Small intestine (tissue), 7 donors: ENCODE results near the gene MOAP1. TPM values are rescaled to one million over a fixed set of nuclear protein-coding genes. Genes with fewer than 3 reads are reported as not detected.

Experiments used
- DNase-seq, 2 donors: peaks; one replicate each; pipeline versions ENCODE4 v3.0.0 to v3.0.0-alpha.2; 2013
- FAIRE-seq: peaks from 2 replicates; lab custom pipeline; 2012; peaks lifted over from hg19 to GRCh38; lab: Jason Lieb, UNC
- H3K27ac ChIP-seq, 3 donors: one replicate each; pipeline ENCODE4 v1.5.1; 2013; ENCODE audit warnings: low read length in 2 of 3, mild to moderate bottlenecking in 2 of 3, control low read depth in 1 of 3, inconsistent platforms in 1 of 3, low read depth in 1 of 3, moderate library complexity in 1 of 3
- H3K27me3 ChIP-seq, 3 donors: one replicate each; pipeline ENCODE4 v1.6.1; 2013; ENCODE audit warnings: low read length in 3 of 3, inconsistent platforms in 1 of 3; ENCODE audit not compliant: control insufficient read depth in 3 of 3, insufficient read depth in 3 of 3
- H3K36me3 ChIP-seq, 3 donors: one replicate each; pipeline ENCODE4 v1.6.1; 2013; ENCODE audit warnings: low read length in 3 of 3, inconsistent platforms in 1 of 3, low read depth in 1 of 3, mild to moderate bottlenecking in 1 of 3, moderate library complexity in 1 of 3; ENCODE audit not compliant: control insufficient read depth in 3 of 3, insufficient read depth in 2 of 3
- H3K4me1 ChIP-seq, 3 donors: one replicate each; pipeline ENCODE4 v1.6.1; 2013; ENCODE audit warnings: low read length in 2 of 3, inconsistent platforms in 1 of 3, low read depth in 1 of 3, mild to moderate bottlenecking in 1 of 3, moderate library complexity in 1 of 3; ENCODE audit not compliant: control insufficient read depth in 3 of 3, insufficient read depth in 2 of 3
- H3K4me3 ChIP-seq, 3 donors: one replicate each; pipeline ENCODE4 v1.5.1; 2013; ENCODE audit warnings: low read length in 3 of 3, control low read depth in 1 of 3, inconsistent platforms in 1 of 3, low read depth in 1 of 3, mild to moderate bottlenecking in 1 of 3, moderate library complexity in 1 of 3
- H3K9me3 ChIP-seq, 2 donors: one replicate each; pipeline ENCODE4 v1.6.1; 2013; ENCODE audit warnings: low read depth in 1 of 2, low read length in 1 of 2; ENCODE audit not compliant: control insufficient read depth in 2 of 2, insufficient read depth in 1 of 2
- WGBS, 3 donors: extraction: QIAGEN DNeasy Blood & Tissue Kit; methylation state at CpG; one replicate each; pipeline ENCODE4 v1.1.7; 2013; 5-methylcytosine and 5-hydroxymethylcytosine counted together
- polyA plus RNA-seq, 4 donors: library from polyadenylated mRNA; stranded (reverse) in 3 of 4; unstranded in 1 of 4; fragments of 200-250 nt in 3 of 4; fragments of 120-200 nt in 1 of 4; gene quantifications; one replicate each; pipeline versions ENCODE4 v1.2.1 to v1.2.3, GENCODE V29; 2013
- donor health status: healthy with polysubstance abuse.
- donor health status: control.
- donor health status: control.
- donor health status: Bipolar disorder and iron deficiency.
- donor health status: healthy.

The MOAP1 gene
- polyA plus RNA-seq, 4 donors: 14.5 to 31.2 (median 23.7) TPM

- DNase-seq (no peak), FAIRE-seq (no peak)
- Histone ChIP-seq H3K27ac (no peak overlapping the region), H3K36me3 (peaks cover 8 to 47% (median 14%) of the 10 kb centered on the region in 3 donors), H3K4me1 (no peaks in the 10 kb centered on the region), H3K27me3 (no peaks in the 10 kb centered on the region), H3K9me3 (no peaks in the 10 kb centered on the region), H3K4me3 (no peak overlapping the region)
These were observed 35.8 kb upstream of the MOAP1 start for GRCh38 chr14:93220509-93220908.

- FAIRE-seq (no peak), DNase-seq (peak; percentile 66 to 71)
These were observed 34.5 kb upstream of the MOAP1 start for GRCh38 chr14:93219103-93219726.

DNA sequence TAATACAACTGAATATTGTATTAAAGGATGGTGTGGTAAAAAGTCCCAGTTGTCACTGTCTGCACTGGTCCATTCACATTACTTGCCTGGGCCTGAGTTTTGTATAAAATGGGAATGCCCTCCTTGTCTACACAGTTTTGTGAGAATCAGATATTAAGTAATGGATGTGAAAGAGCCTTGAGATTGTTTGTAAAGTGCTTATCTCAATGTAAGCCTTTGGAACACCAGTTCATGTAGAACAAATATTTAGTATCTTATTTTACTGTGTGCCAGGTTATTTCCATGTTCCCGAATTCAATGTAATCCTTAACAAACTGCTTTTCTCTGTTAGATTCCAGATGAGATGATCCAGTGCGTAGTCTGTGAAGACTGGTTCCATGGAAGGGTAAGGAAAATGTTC is 29.9 kb upstream of the MOAP1 start:
- DNase-seq (no peak), FAIRE-seq (no peak)
- Histone ChIP-seq H3K4me1 (no peaks in the 10 kb centered on the region), H3K27ac (no peak overlapping the region), H3K4me3 (no peak overlapping the region), H3K36me3 (peaks cover 10 to 27% (median 15%) of the 10 kb centered on the region in 3 donors), H3K27me3 (no peaks in the 10 kb centered on the region), H3K9me3 (no peaks in the 10 kb centered on the region)
- WGBS, 3 donors: 89 to 96% (median 89%) methylated on average over 2 of the region's 2 CpGs

More at GRCh38 chr14:93219103-93219726, 34.5 kb upstream of the MOAP1 start:
- Histone ChIP-seq H3K27ac (no peak overlapping the region), H3K36me3 (peaks cover 6 to 49% (median 14%) of the 10 kb centered on the region in 3 donors), H3K9me3 (no peaks in the 10 kb centered on the region), H3K4me1 (no peaks in the 10 kb centered on the region), H3K4me3 (no peak overlapping the region), H3K27me3 (no peaks in the 10 kb centered on the region)
- WGBS, 3 donors: 42 to 58% (median 53%) methylated on average over 3 of the region's 3 CpGs

DNA sequence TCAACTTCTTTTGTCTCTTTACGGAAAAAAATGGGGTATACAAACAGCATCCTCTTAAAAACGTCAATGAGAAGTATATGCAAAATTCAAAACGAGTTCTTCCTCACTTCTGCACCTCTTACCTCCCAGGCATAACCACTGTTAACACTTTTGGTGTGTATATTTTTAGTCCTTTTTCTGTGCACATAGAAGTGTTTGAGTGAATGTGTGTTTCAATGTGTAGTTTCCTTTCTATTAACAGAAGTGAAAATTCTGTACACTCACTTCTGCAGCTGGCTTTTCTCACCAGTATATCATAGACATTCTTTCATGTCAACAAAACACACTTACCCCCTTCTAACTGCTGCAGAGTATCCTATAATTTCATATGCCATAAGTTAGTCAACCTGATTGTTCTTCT is 27.7 kb upstream of the MOAP1 start:
- WGBS, 3 donors: 74 to 78% (median 77%) methylated on average over 3 of the region's 3 CpGs
- Histone ChIP-seq H3K4me3 (no peak overlapping the region), H3K4me1 (no peaks in the 10 kb centered on the region), H3K9me3 (no peaks in the 10 kb centered on the region), H3K27ac (no peak overlapping the region), H3K27me3 (no peaks in the 10 kb centered on the region), H3K36me3 (peaks cover 10 to 23% (median 13%) of the 10 kb centered on the region in 3 donors)
- DNase-seq (no peak), FAIRE-seq (no peak)

GRCh38 chr14:93207468-93208308 is 23.0 kb upstream of the MOAP1 start:
- Histone ChIP-seq H3K27ac (peak overlapping the region; percentile 78 to 90 (median 81)), H3K4me3 (peak overlapping the region; percentile 79 to 95 (median 83)), H3K36me3 (peaks cover 4 to 6% (median 5%) of the 10 kb centered on the region in 3 donors), H3K9me3 (no peaks in the 10 kb centered on the region), H3K27me3 (no peaks in the 10 kb centered on the region), H3K4me1 (peaks cover 0 to 3% (median 0%) of the 10 kb centered on the region in 3 donors)
- FAIRE-seq (no peak), DNase-seq (peak; percentile 44 to 45)
- WGBS, 3 donors: 0% methylated on average over 18 to 23 of the region's 23 CpGs

DNA sequence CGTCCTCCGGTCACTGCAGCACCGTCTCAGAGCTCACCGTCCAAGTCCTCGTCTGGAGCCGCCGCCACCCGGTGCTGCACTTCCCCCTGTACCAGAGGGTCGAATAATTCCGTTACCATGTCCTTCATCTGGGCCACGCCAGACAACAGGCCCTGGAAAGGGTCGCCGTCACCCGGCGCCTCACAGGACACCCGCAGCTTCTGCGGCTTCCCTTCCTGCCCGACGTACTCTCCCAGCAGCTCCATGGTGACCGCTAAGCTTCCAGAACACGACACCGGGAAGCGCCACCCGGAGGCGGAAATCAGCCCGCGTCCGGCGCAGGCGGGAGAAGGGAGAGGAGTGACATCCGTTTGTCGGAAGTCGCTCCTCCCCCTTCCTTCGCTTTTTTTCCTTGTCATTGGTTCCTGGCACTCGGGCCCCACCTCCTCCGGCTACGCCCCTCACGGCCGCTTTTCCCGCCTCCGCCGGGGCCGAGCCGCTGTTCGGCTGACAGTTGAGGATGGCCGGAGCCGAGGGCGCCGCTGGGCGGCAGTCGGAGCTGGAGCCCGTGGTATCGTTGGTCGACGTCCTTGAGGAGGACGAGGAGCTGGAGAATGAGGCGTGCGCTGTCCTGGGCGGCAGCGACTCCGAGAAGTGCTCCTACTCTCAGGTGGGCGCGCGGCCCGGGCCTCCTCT is 22.2 kb upstream of the MOAP1 start, which contains the start of the genes GON7 and UBR7:
Gene GON7, minus strand, starts transcription at position 273 of the 675 bp plus-strand sequence. Its CDS starts 28 bp downstream, at position 245.
Gene UBR7, plus strand, starts transcription at position 464 of the 675 bp plus-strand sequence. Its CDS starts 36 bp downstream, at position 500.
- Histone ChIP-seq H3K4me3 (peak within 1 kb of the TSS; percentile 79 to 95 (median 83)), H3K4me1 (peaks cover 0 to 3% (median 0%) of the 10 kb centered on the region in 3 donors), H3K27ac (peak within 1 kb of the TSS; percentile 78 to 90 (median 81)), H3K27me3 (no peaks in the 10 kb centered on the region), H3K36me3 (peaks cover 0 to 2% (median 0%) of the 10 kb centered on the region in 3 donors), H3K9me3 (no peaks in the 10 kb centered on the region)
- WGBS, 3 donors: 0% methylated on average over 62 to 65 of the region's 65 CpGs
- FAIRE-seq: no peak
- peak; percentile 98 to 99 for DNase-seq

- FAIRE-seq (no peak), DNase-seq (no peak)
- Histone ChIP-seq H3K9me3 (no peaks in the 10 kb centered on the region), H3K27ac (no peak overlapping the region), H3K4me1 (peaks cover 0 to 3% (median 0%) of the 10 kb centered on the region in 3 donors), H3K4me3 (no peak overlapping the region), H3K36me3 (peaks cover 0 to 3% (median 2%) of the 10 kb centered on the region in 3 donors), H3K27me3 (no peaks in the 10 kb centered on the region)
- WGBS, 3 donors: 62 to 78% (median 64%) methylated on average over 7 of the region's 7 CpGs
These were observed 16.5 kb upstream of the MOAP1 start for GRCh38 chr14:93201155-93201704.

DNA sequence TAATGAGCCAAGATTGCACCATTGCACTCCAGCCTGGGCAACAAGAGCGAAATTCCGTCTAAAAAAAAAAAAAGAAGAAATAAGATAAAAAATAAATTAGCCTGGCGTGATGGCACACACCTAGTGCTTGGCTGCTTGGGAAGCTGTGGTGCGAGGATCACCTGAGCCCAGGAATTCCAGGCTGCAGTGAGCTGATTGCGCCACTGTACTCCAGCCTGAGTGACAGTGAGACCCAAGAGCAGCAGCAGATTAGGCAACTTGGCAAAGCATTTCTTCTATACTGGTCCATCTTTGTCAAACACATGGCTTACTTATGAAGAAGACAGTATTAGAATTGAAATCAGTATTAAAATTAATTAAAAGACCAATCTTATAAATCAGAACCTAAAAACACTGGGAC is 15.9 kb upstream of the MOAP1 start:
- H3K27me3 ChIP-seq: no peaks in the 10 kb centered on the region
- no peak overlapping the region for H3K4me3 ChIP-seq
- peaks cover 0 to 3% (median 2%) of the 10 kb centered on the region in 3 donors for H3K36me3 ChIP-seq
- WGBS, 3 donors: 92 to 95% (median 94%) methylated on average over 5 of the region's 5 CpGs
- FAIRE-seq (no peak), DNase-seq (no peak)
- no peak overlapping the region for H3K27ac ChIP-seq
- H3K4me1 ChIP-seq: peaks cover 0 to 4% (median 2%) of the 10 kb centered on the region in 3 donors
- no peaks in the 10 kb centered on the region for H3K9me3 ChIP-seq
